Stimulated activated CD4-positive, alpha-beta T cell treated with anti-CD3 and anti-CD28 coated beads, Interleukin-12 subunit alpha, Interleukin-12 subunit beta, amount 100 ng/mL, for 4 hours (primary cell): ENCODE data around the gene CAPN13.

Experiments
- DNase-seq: peaks from one replicate; pipeline ENCODE4 v3.0.0-alpha.2; 2020

Gene CAPN13

DNA sequence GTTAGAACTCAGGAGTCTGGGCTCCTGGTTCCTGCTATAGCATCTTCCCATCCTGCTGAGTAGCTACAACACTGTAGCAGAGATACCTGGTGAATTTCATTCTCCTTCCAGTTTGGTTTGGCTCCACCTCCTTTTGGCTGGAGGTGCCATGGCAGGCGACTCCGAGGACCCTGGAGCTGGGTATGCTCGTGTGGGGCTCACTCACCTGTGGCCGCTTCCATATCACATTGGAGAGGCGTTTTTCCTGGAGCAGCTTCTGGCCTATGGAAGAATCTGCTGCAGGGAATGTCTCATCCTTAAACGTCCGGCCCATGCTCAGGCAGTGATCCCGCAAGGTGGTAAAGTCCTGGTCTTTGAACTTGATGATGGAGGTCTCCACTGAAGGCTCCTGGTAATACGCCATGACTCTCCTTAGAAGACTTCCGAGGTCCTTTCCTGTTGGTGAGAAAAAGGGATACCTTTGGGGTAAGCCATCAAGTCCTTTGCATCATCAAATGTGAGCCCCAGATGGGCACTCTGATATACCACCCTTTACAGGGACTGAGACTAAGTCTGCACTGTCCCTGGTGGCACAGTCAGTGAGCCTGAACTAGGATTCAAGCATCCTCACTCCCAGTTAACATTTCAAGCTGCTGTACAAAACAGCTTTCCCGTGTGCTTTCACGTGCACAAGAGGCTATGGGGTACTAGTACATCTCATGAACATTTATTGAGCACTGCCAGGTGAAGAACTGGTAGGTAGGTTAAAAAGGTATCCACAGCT, 20.1 kb downstream of the CAPN13 start:
- DNase-seq: no peak

DNA sequence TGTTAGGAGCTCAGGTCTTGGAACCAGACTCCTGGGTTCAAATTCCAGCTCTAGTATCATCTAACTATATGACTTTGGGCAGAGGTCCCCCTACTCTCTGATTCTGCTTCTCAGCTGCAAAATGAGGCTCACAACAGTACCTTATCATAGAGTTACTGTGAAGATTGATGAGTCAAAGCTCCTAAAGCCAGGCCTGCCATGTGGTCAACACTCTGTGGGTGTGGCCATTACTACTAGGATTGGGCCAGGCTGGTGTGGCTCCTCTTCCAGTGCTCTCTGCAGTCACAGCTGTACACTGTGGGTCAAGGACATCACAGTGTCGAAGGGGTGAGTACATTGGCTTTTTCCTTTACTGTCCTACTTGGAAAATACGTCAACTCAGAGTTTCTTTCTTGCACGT, 22.6 kb downstream of the CAPN13 start:
- DNase-seq: no peak

DNA sequence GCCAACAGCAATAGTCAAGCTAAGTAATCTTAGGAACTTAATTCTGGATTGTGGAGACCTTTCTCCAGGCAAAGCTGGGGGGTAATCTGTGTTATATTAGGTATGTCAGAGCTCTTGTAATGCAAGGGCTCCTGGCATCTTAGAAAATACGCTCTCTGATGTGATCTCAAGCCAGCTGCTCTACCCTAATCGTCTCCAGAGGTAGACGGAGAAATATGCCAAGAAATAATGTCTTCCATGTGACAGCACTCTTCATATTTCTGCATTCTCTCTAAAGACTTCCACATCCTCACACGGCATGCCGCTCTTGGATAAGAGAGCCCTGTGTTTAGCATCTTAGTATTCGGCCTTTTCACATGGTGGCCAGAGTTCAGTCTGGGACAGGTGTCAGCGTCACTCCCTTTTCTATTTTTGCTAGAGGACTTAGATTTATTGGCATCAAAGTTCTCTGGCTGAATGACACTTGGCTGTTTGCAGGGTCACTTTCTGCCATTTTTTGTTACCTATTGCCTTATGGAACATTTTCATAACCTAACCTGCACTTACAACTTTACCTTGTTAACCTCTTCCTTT, 25.2 kb downstream of the CAPN13 start:
- DNase-seq: no peak

DNA sequence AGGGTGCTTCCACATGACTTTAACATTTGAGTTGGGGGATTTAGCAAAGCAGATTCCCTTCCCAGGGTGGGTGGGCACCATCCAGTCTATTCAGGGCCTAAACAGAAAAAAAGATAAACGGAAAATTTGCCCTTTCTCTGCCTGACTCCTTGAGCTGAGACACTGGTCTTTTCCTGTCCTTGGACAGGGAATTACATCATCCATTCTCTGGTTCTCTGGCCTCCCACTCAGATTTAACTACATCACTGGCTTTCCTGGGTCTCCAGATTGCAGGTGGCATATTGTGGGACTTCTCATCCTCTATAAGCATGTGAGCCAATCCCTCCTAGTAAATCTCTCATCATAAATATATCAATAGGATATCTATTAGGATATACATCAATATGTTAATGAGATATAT, 25.8 kb downstream of the CAPN13 start:
- no peak for DNase-seq

DNA sequence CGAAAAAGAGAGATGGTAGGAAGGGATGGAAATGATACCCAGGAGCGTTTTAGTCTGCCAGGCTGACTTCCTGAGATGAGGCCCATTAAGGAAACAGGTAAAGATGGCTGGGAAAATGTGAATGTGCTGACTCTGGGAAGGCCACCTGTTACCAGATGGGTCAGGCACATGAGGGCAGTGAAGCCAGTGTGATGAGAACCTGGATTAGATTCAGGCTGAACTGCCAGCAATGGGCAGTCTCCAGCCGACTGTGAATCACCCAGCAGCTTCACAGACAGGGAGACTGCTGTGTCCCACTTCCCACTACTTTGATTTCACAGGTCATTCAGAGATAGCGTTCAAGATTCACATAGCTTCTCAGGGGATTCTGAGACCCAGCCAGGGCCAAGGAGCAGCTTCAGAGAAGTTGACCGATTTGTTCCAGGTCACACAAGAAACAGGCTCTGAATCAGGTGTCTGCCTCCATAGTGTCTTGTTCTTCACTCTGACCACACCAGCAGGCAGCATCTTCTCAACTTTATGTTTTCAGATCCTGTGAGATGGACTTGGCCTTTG, 26.4 kb downstream of the CAPN13 start:
- DNase-seq: no peak

DNA sequence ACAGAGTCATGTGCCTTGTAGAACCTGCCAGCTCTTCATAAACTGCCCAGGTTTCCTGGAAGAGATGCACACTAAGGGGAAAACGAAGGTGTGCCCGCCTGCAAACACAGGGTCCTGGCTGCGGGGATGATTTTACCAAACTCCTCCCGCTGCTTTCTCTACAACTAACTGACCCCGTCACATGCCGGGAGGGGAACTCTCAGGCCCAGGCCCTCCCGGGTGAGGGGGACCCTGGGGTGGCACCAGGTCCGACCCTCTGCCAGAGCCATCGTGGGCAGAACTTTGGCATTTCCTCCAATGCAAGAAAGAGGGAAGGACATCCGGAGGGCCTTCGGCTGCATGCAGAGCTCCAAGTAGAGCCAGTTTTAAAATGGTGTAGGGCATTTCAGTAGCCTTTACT, 28.6 kb downstream of the CAPN13 start:
- DNase-seq: no peak

DNA sequence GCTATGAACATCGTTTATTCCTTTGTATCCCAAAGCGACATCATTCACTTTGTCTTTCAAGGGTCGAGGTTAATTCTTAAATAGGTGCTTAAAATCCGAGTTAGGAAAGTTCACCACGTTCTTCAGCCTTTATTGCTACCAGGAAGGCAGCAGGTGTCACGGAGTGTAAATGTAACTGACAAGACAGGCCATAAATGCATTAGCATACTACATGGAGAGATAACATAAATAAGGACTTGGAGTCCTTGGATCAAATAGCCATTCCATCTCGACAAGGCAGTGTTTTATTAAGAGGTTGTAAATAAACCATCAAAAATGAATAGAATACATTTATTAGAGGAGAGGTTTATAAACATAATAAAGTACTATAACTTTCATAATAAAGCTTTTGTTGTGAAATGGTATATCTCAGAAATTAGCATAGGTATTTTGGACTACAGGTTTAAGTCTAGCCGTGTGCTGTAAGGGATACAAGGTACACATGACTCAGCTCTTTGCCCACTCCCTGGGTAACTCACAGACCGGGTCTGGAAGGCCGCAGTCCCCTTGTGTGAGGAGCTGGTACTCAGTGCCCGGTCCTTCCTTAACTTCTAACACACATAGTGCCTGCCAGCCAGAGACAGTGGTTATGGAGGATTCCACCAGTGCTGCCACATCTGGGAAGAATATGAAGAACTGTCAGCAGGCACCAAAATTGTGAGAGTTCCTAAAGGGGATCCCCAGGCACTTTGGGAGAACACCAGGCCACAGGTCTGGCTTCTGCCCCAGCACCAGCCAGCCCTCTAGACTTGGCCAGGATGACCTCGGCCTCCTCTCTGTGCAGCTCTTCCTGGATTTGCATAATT, 29.4 kb downstream of the CAPN13 start:
- DNase-seq: no peak

DNA sequence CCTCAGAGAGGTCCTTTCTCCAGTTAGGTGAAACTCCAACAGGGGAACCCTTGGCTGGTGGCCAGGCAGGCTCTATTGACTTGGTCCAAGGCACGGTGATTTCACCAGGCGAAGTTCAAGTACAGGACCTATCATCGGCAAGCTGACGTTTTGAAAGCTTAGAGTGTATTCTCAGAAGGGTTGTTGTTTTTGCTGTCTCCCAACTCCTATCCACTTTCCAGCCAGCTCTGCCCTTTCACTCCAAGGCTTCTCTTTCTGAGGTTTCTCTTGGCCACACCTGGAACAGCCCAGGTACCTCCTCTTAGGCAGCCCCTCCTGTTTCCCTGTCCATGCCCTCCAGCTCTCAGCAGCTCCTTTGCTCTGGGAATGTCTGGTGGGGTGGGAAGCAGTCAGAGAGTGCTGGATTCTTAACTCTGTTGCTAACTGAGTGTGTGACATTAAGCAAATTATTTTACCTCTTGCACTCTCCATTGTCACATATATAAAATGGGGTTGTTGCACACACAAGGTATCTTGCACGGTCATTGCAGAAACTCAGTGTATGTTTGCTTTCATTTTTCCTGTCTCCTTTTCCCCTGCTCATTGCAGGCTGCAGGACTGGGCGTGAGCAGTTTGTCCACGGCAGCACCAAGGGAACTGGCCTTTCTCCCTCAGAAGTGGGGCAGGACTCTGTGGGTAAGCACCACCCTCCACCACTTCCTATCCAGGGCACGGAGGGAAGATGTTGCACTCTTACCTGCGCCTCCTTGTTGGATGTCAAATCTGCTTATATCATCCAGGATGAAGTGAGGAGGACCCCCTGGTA, 30.2 kb downstream of the CAPN13 start:
- DNase-seq: no peak

DNA sequence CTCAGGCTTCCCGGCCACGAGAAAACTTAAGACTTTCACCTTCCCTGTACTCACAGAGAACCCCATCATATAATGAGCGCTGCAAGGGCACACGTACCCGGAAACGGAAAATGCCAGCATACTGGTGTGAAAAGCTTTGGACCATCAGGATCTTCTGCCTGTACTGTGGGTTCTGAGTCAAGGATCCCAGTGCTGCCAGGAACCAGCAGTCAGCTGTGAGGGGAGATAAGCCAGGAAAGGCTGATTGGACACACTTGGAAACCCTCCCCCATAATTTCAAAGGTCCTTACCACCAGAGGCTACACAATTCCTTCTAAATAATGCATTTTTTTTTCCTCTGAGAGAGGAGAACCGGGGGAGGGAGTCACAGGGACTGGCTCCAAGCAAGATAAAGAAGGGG, 31.4 kb downstream of the CAPN13 start:
- no peak for DNase-seq

DNA sequence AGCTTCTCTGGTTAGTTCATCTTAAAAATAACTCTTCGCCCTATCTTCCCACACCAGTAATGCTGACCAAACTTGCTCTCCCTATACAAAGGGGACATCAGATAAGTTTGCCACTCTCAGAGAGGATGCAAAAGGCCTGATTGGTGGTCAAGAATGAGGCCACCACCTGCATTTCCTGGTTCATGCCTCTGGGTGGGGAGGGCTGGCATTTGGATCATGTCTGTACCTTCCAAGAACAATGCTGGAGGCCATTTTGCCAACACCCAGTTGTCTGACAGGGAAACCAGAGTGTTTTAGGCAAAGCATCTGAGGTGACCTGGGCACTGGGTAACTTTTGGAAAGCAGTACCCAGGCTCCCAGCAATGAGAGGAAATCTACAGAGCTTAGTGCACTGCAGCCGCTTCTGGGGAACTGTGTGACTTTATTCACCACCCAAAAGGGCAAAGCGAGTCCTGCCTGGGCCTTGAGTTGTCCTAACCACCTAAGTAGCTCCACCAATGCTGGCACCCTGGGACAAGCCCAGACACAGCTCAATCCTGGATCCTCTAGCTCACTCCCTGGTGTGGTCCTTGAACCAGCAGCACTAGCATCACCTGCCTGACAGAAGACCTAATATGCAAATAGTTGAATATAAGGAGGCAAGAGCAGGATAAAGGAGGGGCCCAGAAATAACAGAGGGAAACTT, 35.1 kb downstream of the CAPN13 start:
- no peak for DNase-seq

DNA sequence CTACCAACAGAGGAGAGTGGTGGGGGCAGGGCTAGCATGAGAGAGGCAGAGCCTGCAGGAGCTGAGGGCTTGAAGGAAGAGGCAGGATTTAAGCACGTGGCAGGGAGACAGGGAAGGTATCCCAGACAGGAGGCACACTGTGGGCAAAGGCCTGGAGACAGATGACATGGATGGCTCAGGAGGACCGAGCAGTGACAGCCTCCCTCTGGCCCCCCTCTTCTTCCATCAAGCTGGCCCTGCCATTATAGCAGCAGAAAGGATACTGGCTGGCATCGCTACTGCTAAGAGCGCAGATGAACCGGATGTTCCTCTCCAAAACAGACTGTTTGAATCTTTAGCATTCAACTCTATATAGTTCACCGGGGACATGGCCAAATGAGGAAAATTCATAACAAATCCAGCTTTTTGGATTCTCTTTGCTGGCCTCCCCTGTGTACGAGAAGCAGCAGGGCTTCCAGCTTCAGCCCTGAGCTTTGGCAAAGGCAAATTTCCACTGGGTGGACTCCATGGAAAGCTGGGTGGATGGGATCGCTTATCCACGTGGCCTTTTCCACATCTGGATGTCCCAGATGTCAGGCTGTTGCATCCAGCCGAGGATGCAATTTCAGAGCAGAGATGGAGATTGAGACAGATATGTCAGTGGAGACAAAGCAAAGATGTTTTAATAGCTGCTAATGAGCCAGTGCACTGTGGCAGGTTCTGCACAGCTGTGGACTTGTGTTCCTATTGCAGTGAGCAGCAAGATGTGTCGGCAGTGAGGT, 36.2 kb downstream of the CAPN13 start:
- DNase-seq: no peak

DNA sequence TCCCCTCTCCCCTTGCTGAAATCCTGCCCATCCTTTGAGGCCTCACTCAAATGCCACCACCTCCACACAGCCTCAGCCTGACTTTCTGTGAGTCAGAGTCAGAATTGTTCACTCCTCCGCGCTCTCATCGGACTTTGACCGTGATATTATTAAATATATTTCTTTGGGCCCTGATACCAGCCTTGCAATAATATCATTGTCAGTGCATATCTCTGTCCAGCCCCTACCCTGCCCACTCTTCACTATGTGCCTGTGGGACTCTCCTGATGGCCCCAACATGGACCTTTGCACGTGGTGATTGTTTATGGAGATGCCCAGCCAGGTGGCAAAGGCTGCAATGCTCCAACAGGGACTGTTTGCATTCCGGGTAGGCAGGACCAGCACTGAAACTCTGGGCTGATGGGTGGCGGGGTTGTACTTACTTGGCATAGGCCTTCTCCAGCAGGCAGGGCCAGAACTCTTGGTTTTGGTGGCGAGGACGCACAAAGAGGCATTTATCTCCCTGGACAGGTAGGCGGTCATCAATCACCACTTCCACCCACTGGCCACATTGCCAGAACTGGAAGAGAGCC, 37.3 kb downstream of the CAPN13 start:
- no peak for DNase-seq

DNA sequence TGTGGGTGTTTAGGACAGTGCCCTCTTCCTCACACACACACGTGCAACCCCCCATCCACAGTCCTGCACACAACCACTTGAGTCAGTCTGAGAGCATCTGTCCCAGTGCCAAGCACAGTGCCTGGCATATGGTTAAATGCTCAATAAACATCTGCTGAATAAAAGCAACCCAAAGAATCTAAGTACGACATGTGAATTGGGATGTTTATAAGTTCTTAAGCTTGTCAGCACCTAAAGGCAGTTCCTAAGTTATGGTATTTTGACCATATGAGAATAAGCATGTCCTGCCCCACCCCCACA, 37.8 kb downstream of the CAPN13 start:
- no peak for DNase-seq

DNA sequence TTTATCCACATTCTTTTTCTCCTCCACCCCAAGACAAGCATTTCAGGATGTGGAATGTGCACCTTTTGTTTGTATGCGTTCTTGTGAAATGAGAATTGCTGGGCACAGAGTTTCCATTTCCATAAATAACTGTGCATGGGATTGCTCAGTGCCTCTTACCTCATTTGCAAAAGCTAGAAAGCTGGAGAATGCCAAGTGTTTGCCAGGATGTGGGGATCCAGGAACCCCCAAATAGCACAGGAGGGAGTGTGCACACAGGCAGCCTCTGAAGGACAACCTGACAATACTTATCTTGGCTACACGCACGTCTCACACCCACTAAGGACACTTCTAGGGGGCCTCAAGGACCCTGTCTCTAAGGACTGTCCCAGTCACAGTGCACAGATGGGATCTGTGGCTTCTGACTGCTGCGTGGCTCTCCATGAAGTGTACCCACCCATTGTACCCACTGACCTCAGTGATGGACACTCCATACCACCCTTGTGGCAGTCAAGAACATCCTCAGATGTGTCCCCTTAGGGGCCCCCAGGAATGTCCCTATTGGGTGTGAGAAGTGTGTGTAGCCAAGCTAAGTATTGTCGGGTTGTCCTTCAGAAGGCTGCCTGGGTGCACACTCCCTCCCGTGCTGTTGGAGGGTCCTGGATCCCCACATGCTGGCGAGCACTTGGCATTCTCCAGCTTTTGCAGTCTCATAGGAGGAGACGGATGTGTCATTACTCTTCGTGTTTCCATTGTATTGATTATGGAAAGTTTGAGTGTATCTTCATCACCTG, 38.4 kb downstream of the CAPN13 start:
- DNase-seq: no peak

DNA sequence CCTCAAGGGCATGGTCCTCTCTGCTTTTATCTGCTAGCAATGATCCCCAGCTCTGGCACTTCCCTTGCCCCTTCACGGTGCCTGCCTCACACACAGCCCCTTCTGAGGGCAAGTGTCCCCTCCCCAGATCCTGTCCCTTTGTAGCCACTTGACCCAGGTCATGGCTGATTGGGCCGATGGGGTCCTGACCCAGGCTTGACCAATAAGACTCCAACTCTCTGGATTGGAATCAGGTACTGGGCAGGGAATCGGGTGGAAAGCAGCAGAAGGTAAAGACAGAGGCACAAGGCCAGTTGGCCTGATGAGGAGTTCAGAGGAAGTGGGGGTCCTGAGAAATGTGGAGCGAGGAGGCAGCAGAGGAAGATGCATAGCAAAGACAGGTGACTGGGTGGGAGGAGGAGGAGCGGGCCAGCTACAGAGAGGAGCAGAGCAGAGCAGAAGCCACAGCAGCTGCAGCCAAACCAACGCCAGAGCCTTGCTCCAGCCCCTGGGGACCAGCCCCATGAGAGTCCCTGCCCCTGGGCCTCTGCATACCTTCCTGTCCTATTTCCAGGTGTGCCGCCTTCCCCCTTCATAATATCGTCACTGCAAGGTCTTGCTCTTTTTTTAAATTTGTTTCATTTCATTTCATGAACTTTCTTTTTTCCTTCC, 39.1 kb downstream of the CAPN13 start:
- DNase-seq: no peak

DNA sequence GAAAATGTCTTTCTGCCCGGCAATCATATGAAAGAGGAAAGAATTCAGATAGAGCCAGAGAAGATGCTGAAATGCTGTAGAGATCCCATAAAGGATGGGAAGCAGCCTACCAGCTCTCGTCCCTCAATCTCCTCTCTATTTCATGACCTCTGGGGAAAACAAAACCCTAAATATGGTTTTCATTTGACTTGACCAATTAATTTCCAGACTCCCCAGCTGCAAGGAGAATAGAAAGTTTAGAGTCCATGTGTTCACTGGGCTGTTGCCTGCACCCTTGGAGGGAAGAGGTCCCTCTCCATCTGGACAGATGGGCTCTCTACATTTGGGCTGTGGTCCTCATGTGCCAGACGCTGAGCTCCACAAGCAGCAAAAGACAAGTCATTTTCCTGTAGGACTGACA, 40.6 kb downstream of the CAPN13 start:
- DNase-seq: no peak

DNA sequence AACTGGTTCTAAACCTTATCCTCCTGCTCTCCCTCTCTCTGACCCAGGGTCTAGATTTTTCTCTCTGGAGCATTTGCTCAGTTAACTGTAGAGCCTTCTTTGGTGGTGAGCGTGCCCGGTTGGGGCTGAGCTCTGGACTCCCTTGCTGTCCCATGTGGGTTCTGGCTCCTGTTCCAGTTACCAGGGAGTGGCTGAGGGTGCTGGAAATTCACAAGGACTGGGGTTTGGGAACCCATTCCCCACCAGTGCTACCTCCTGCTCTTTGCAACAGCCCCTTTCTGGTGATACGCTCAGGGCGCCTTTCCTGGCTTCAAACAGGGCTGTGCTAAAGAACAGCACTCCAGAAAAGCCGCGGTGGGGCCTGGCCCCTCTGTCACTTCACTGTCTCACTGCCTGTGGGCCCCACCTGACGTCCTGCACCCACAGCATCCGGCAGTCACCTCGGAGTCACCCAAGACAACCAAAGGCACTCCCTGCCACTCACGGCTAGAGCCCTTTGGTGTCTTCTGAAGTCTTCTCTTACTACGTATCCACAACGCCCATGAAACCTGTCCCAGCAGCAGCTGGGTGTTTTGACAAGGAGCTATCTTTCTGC, 41.3 kb downstream of the CAPN13 start:
- no peak for DNase-seq

DNA sequence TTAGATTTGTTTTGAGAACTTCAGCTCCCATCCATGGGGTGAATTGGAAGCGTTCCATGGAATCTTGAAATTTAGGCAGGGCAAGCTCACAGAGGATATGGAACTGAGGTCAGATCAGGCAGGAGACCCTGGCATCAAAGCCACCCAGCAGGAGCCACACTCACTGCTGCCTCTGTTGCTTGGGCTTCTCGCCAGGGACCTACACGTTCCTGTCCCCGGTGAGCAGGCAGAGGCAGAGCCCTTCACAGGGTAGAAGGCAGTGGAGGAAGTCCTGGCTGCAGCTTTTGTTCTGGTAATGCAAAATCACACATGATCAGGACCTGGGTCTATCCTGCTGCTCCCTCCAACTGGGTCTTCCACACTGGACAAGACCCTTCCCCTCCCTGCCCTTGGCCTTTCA, 42.1 kb downstream of the CAPN13 start:
- no peak for DNase-seq

DNA sequence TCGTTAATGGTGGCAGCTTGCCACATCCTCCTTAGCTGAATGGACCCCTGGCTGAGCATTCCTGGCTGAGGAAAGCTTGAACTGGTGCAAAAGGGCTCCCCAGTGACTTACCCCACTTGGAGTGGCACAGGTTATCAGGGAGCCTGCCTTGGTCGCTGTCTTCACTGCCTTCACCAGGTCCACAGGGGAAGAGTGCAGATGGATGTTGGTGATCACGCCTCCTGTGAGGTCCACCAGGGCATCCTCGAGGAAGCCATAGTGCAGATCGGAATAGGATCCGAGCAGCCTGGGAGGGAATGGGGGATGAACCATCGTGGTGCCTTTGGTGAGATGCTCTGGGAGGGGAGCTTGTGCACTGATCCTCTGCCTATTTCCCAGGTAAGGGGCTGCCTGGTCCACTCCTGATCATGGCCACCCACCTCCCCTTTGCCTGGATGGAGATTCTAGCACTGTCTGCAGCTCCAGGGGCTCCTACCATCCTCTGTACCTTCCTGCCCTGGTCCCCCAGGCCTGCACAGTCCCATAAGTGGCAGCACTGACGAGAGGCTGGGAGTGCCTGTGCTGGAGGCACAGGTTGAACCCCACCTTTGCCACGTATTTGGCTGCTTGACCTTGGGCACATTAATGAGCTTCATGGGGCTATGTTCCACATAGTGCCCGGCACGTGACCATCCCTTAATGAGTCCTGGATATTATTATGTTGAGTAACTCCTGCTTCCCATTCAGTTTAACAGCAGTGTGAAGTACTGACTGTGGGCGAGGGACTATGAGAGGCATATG, 43.0 kb downstream of the CAPN13 start:
- DNase-seq: no peak
